Measurements from ENCODE around the gene RBM45. TPM values are rescaled to one million over a fixed set of nuclear protein-coding genes. Genes with fewer than 3 reads are reported as not detected.
A peak's percentile ranks its signal among the peaks of the same experiment; 100 is the strongest.

Gene RBM45
- polyA plus RNA-seq, 1 experiment, result 5.4 TPM

- ChIA-PET CTCF (interaction anchor here (1.3 kb wide), 1 partner anchor 28 kb away, joined by 4 read pairs; no protein-coding TSS in a partner anchor), POLR2A (no interaction called here)
Observed at GRCh38 chr2:178106053-178106452, 6.2 kb upstream of the RBM45 start.

GRCh38 chr2:178108176-178108575 is 4.1 kb upstream of the RBM45 start:
- Histone ChIP-seq H3K4me3 (ENCODE audit: low read depth, low read length) (no peak overlapping the region), H3K27me3 (ENCODE audit: control insufficient read depth, insufficient read depth, low read length) (no peaks in the 10 kb centered on the region), H3K36me3 (ENCODE audit: control insufficient read depth, insufficient read depth, low read length) (no peaks in the 10 kb centered on the region)
- ChIA-PET POLR2A (no interaction called here), CTCF (no interaction called here)
- no peak for DNase-seq (ENCODE audit: low read depth)
- TF ChIP-seq, protein P1, sequence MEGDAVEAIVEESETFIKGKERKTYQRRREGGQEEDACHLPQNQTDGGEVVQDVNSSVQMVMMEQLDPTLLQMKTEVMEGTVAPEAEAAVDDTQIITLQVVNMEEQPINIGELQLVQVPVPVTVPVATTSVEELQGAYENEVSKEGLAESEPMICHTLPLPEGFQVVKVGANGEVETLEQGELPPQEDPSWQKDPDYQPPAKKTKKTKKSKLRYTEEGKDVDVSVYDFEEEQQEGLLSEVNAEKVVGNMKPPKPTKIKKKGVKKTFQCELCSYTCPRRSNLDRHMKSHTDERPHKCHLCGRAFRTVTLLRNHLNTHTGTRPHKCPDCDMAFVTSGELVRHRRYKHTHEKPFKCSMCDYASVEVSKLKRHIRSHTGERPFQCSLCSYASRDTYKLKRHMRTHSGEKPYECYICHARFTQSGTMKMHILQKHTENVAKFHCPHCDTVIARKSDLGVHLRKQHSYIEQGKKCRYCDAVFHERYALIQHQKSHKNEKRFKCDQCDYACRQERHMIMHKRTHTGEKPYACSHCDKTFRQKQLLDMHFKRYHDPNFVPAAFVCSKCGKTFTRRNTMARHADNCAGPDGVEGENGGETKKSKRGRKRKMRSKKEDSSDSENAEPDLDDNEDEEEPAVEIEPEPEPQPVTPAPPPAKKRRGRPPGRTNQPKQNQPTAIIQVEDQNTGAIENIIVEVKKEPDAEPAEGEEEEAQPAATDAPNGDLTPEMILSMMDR (IDR thresholded peaks at IDR 0.05; ENCODE audit: insufficient read depth, low read depth, low read length), result no peak

More at GRCh38 chr2:178106053-178106452, 6.2 kb upstream of the RBM45 start:
- Histone ChIP-seq H3K4me3 (ENCODE audit: low read depth, low read length) (no peak overlapping the region), H3K36me3 (ENCODE audit: control insufficient read depth, insufficient read depth, low read length) (no peaks in the 10 kb centered on the region), H3K27me3 (ENCODE audit: control insufficient read depth, insufficient read depth, low read length) (no peaks in the 10 kb centered on the region)
- TF ChIP-seq, protein P1 (IDR thresholded peaks at IDR 0.05; ENCODE audit: insufficient read depth, low read depth, low read length), result no peak
- DNase-seq (ENCODE audit: low read depth), result no peak

- H3K36me3 ChIP-seq (ENCODE audit: control insufficient read depth, insufficient read depth, low read length), result no peaks in the 10 kb centered on the region
- CTCF ChIA-PET, result interaction anchor here (1.0 to 2.9 kb wide), 3 partner anchors 9 to 124 kb away, joined by 3 to 12 read pairs (median 3); no protein-coding TSS in a partner anchor
- TF ChIP-seq, protein P1 (IDR thresholded peaks at IDR 0.05; ENCODE audit: insufficient read depth, low read depth, low read length), result peak; percentile 55
- no peak for DNase-seq (ENCODE audit: low read depth)
- no peaks in the 10 kb centered on the region for H3K27me3 ChIP-seq (ENCODE audit: control insufficient read depth, insufficient read depth, low read length)
- POLR2A ChIA-PET, result no interaction called here
- no peak overlapping the region for H3K4me3 ChIP-seq (ENCODE audit: low read depth, low read length)
Observed at GRCh38 chr2:178109813-178110212, 2.4 kb upstream of the RBM45 start.

DNA sequence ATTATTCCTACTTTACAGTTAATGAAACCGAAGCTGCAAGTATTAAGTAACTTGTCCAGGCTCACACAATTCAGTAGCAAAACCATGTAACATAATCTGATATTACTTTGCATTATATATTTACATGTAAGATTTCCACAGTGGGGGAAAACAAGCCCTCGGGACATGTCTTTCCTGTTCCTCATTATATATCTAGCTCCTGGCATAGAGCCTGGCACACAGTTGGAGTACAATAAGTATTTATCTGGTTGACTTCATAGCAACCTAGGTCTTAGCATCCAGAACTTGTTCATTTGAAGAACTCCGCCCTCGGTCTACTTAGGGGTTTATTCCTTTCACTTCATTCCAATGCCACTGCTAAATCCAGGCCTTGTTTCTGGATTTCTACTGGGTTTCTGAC is 1.6 kb upstream of the RBM45 start:
- ChIA-PET CTCF (interaction anchor here (0.6 to 3.7 kb wide), 11 partner anchors 9 to 712 kb away, joined by 3 to 40 read pairs (median 3); no protein-coding TSS in a partner anchor), POLR2A (no interaction called here)
- TF ChIP-seq, protein P1 (IDR thresholded peaks at IDR 0.05; ENCODE audit: insufficient read depth, low read depth, low read length), result no peak
- DNase-seq (ENCODE audit: low read depth), result no peak
- Histone ChIP-seq H3K4me3 (ENCODE audit: low read depth, low read length) (no peak overlapping the region), H3K36me3 (ENCODE audit: control insufficient read depth, insufficient read depth, low read length) (no peaks in the 10 kb centered on the region), H3K27me3 (ENCODE audit: control insufficient read depth, insufficient read depth, low read length) (no peaks in the 10 kb centered on the region)

GRCh38 chr2:178111743-178112142 is 494 bp upstream of the RBM45 start:
- Histone ChIP-seq H3K4me3 (ENCODE audit: low read depth, low read length) (no peak overlapping the region), H3K36me3 (ENCODE audit: control insufficient read depth, insufficient read depth, low read length) (no peaks in the 10 kb centered on the region), H3K27me3 (ENCODE audit: control insufficient read depth, insufficient read depth, low read length) (no peaks in the 10 kb centered on the region)
- ChIA-PET CTCF (interaction anchor here (0.5 to 3.7 kb wide), 27 partner anchors 7 to 534 kb away, joined by 3 to 40 read pairs (median 4); no protein-coding TSS in a partner anchor), POLR2A (interaction anchor here (0.6 kb wide), 2 partner anchors 303 to 340 kb away, joined by 3 read pairs; partner anchors contain the start of genes PJVK and PRKRA)
- TF ChIP-seq, protein P1 (IDR thresholded peaks at IDR 0.05; ENCODE audit: insufficient read depth, low read depth, low read length), result no peak
- DNase-seq (ENCODE audit: low read depth), result no peak
